Esophagus muscularis mucosa (tissue), 4 donors: ENCODE data around the gene ZNF428. TPM values are rescaled to one million over a fixed set of nuclear protein-coding genes. Genes with fewer than 3 reads are reported as not detected.
"Not testable (repeated sequence)": the region's sequence is repeated elsewhere in the genome, so short reads cannot be mapped to it uniquely, and the experiment has no call there.

Source experiments
- DNase-seq: peaks from one replicate; pipeline ENCODE4 v3.0.0-alpha.2; 2017; ENCODE audit errors: extremely low spot score
- H3K27ac ChIP-seq, 4 donors: fragments of 200-600 bp; sonication (generic); replicated peaks in 1 of 4; 1 replicate in 3 of 4; 2 replicates in 1 of 4; pipeline ENCODE4 v1.5.1; 2016 to 2019; ENCODE audit warnings: mild to moderate bottlenecking in 1 of 4
- H3K27me3 ChIP-seq, 4 donors: fragments of 200-600 bp; sonication (generic); one replicate each; pipeline versions ENCODE4 v1.5.1 to v1.6.0; 2016 to 2019
- H3K36me3 ChIP-seq, 4 donors: fragments of 200-600 bp; sonication (generic); one replicate each; pipeline ENCODE4 v1.5.1; 2016 to 2019
- H3K4me1 ChIP-seq, 4 donors: fragments of 200-600 bp; sonication (generic); one replicate each; pipeline ENCODE4 v1.5.1; 2016 to 2019
- H3K4me3 ChIP-seq, 4 donors: fragments of 200-600 bp; sonication (generic); 1 replicate in 2 of 4; 2 replicates in 2 of 4; pipeline ENCODE4 v1.5.1; 2016 to 2019; ENCODE audit warnings: mild to moderate bottlenecking in 4 of 4, moderate library complexity in 1 of 4
- H3K9me3 ChIP-seq, 4 donors: fragments of 200-600 bp; sonication (generic); 1 replicate in 3 of 4; 2 replicates in 1 of 4; pipeline ENCODE4 v1.5.1; 2016 to 2019
- EP300 ChIP-seq: sonication (generic); formaldehyde crosslinking; IDR thresholded peaks from one replicate; pipeline ENCODE4 v1.6.1; 2017; ENCODE audit warnings: antibody characterized with exemption
- POLR2A ChIP-seq: fragments of 450-650 bp; IDR thresholded peaks from one replicate; pipeline ENCODE4 v1.6.1; 2017; ENCODE audit warnings: antibody characterized with exemption, moderate library complexity, mild to moderate bottlenecking, low read depth
- POLR2AphosphoS5 ChIP-seq, 2 donors: sonication (generic); formaldehyde crosslinking; IDR thresholded peaks; one replicate each; pipeline ENCODE4 v1.6.1; 2017; ENCODE audit warnings: antibody characterized with exemption in 2 of 2
- WGBS: methylation state at CpG from one replicate; pipeline ENCODE4 v1.1.5; 2018; 5-methylcytosine and 5-hydroxymethylcytosine counted together
- intact Hi-C: fragments of 100-400 bp; cut with DNase I; formaldehyde crosslinking; loops from one replicate; pipeline ENCODE4 v1.15.1; 2023
- total RNA-seq, 4 donors: library from RNA; depleted of rRNA; stranded (reverse); fragments of >200 nt; gene quantifications; one replicate each; pipeline versions ENCODE4 v1.1.0 to v1.2.1, GENCODE V29; 2016
- TF ChIP-seq, protein P1 (sequence below), 3 experiments: fragments of 200-600 bp in 2 of 3; fragments of 450-650 bp in 1 of 3; sonication (generic) in 2 of 3; IDR thresholded peaks; one replicate each; pipeline ENCODE4 v1.5.1; 2017 to 2019; ENCODE audit warnings: antibody characterized with exemption in 3 of 3, mild to moderate bottlenecking in 2 of 3, moderate library complexity in 1 of 3

ZNF428 gene
- total RNA-seq, 4 donors from 2014 or later = 33.2 to 61.3 (median 47.8) TPM

DNA sequence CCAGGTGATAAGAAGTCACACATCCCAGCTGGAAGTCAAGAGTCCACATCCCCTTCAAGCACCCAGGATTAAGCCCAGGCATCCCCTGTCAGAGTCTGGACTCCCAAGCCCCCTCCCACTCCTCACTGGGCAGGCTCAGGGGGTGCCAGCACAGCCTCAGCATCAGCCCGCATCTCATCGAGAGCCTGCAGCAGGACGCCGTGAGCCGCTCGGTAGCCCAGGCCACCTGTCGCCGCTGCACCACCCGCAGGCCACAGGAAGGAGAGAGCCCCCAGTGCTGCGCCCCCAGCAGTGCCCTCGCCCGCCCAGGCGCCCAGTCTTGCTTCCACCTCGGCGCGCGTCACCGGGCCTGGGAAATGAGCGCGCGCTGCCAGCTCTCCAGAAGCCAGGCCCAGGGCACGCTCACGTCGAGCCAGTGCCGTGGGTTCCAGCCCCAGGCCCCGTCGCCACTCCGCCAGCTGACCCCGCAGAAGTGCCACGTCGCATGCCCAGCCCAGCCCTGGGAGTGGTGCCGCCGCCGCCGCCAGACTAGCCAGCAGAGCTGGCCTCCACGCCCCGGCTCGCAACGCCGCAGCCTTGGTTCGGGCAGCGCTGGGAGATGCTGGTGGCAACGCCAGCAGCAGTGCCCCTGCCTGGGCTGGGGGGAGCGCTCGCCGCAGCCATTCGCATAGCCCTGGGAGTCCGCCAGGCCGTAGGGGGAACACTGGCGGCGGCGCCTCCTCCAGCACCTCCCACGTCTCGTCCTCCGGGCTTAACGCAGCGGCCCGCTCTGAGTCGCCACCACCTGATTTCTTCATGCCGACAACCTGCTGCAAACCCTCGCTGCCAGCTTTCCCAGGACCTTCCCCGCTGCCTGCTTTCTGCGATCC lies 27.3 kb downstream of the ZNF428 start:
- WGBS = 94% methylated on average over 38 of the region's 63 CpGs

DNA sequence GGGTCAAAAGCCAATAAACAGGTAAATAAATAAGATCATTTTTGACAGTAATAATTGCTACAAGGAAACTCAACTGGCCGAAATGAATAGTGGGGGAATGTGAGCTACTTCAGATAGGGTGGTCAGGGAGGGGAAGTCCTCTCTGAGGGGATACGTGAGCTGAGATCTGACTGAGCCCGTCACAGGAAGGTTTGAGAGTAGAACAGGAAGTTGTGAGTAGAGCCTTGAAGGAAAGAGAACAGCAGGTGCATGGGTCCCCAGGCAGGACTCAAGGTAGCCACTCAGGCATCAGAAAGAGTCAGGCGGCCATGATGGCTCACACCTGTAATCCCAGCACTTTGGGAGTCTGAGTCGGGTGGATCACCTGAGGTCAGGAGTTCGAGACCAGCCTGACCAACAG lies 29.8 kb downstream of the ZNF428 start:
- Histone ChIP-seq H3K4me1 (peaks cover 14 to 29% (median 21%) of the 10 kb centered on the region in 4 donors), H3K27me3 (no peaks in the 10 kb centered on the region), H3K9me3 (no peaks in the 10 kb centered on the region), H3K27ac (no peak overlapping the region), H3K36me3 (peaks cover 27 to 88% (median 52%) of the 10 kb centered on the region in 4 donors), H3K4me3 (no peak overlapping the region)
- intact Hi-C loops = no loop called here
- DNase-seq = no peak
- TF ChIP-seq POLR2AphosphoS5 (IDR thresholded peaks at IDR 0.05) = no peak
- TF ChIP-seq POLR2A = no peak
- TF ChIP-seq, protein P1, sequence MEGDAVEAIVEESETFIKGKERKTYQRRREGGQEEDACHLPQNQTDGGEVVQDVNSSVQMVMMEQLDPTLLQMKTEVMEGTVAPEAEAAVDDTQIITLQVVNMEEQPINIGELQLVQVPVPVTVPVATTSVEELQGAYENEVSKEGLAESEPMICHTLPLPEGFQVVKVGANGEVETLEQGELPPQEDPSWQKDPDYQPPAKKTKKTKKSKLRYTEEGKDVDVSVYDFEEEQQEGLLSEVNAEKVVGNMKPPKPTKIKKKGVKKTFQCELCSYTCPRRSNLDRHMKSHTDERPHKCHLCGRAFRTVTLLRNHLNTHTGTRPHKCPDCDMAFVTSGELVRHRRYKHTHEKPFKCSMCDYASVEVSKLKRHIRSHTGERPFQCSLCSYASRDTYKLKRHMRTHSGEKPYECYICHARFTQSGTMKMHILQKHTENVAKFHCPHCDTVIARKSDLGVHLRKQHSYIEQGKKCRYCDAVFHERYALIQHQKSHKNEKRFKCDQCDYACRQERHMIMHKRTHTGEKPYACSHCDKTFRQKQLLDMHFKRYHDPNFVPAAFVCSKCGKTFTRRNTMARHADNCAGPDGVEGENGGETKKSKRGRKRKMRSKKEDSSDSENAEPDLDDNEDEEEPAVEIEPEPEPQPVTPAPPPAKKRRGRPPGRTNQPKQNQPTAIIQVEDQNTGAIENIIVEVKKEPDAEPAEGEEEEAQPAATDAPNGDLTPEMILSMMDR (IDR thresholded peaks at IDR 0.05) = no peak
- no peak for TF ChIP-seq EP300
- WGBS = 85% methylated on average over 6 of the region's 6 CpGs

More for the DNA sequence above, 27.3 kb downstream of the ZNF428 start:
- peaks cover 24 to 46% (median 36%) of the 10 kb centered on the region in 4 donors for H3K4me1 ChIP-seq
- DNase-seq = no peak
- TF ChIP-seq POLR2A = no peak
- TF ChIP-seq, protein P1 (IDR thresholded peaks at IDR 0.05) = no peak
- no peak for TF ChIP-seq EP300
- no peak for TF ChIP-seq POLR2AphosphoS5 (IDR thresholded peaks at IDR 0.05)
- no peak overlapping the region for H3K27ac ChIP-seq
- H3K27me3 ChIP-seq = no peaks in the 10 kb centered on the region
- no peaks in the 10 kb centered on the region for H3K9me3 ChIP-seq
- H3K36me3 ChIP-seq = peaks cover 27 to 65% (median 48%) of the 10 kb centered on the region in 4 donors
- no peak overlapping the region for H3K4me3 ChIP-seq
- intact Hi-C loops = no loop called here

DNA sequence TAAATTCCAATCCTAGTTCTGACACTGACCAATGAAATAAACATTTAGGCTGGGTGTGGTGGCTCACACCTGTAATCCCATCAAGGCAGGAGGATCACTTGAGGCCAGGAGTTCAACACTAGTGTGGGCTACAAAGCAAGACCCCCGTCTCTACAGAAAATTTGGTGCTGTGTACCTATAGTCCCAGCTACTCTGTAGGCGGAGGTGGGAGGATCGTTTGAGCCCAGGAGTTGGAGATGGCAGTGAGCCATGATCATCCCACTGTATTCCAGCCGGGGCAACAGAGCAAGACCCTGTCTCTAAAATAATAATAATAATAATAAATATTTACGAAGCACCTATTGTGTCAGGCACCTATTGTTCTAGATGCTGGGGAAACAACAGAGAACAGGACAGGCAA lies 30.2 kb downstream of the ZNF428 start:
- no peak for TF ChIP-seq POLR2A
- no peak for TF ChIP-seq POLR2AphosphoS5 (IDR thresholded peaks at IDR 0.05)
- TF ChIP-seq, protein P1 (IDR thresholded peaks at IDR 0.05) = no peak
- TF ChIP-seq EP300 = no peak
- DNase-seq = no peak
- WGBS = 78% methylated on average over 5 of the region's 5 CpGs
- H3K4me3 ChIP-seq = no peak overlapping the region
- H3K27ac ChIP-seq = no peak overlapping the region
- H3K36me3 ChIP-seq = peaks cover 27 to 85% (median 52%) of the 10 kb centered on the region in 4 donors
- intact Hi-C loops = no loop called here
- H3K4me1 ChIP-seq = peaks cover 10 to 25% (median 17%) of the 10 kb centered on the region in 4 donors
- no peaks in the 10 kb centered on the region for H3K27me3 ChIP-seq
- H3K9me3 ChIP-seq = no peaks in the 10 kb centered on the region

DNA sequence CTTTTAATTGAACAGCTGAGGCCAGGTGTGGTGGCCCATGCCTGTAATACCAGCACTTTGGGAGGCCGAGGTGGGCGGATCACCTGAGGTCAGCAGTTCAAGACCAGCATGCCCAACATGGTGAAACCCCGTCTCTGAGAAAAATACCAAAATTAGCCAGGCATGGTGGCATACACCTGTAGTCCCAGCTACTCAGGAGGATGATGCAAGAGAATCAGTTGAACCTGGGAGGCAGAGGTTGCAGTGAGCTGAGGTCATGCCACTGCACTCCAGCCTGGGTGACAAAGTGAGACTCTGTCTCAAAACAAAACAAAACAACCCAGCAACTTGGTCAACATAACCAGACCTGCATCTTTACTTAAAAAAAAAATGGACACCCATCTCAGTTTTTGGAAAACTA lies 32.4 kb downstream of the ZNF428 start:
- DNase-seq, H3K9me3 ChIP-seq, H3K4me1 ChIP-seq, intact Hi-C loops, H3K27ac ChIP-seq, H3K4me3 ChIP-seq, H3K27me3 ChIP-seq: not testable (repeated sequence)
- peaks cover 10 to 62% (median 31%) of the 10 kb centered on the region in 4 donors for H3K36me3 ChIP-seq
- WGBS = 93% methylated on average over 3 of the region's 3 CpGs

DNA sequence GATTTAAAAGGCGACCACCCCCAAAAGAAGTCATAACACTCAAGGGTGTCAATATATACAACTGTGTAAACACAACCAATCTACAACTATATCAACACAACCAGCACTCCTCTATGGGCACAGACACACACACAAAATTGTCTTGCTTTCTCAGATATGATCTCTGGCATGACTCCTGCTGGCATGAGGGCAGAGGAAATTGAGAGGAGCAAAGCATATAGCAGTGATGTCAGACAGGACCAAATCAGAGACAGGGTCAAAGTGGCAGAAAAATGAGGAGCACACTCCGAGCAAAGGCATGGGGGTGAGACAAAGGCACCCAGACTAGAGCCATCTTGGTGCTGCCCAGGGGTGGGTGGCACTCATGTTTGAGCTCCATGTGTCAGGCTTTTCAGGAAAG lies 33.1 kb downstream of the ZNF428 start:
- intact Hi-C loops = no loop called here
- DNase-seq = no peak
- H3K4me1 ChIP-seq = peaks cover 0 to 12% (median 9%) of the 10 kb centered on the region in 4 donors
- H3K9me3 ChIP-seq = no peaks in the 10 kb centered on the region
- H3K27ac ChIP-seq = no peak overlapping the region
- TF ChIP-seq, protein P1 (IDR thresholded peaks at IDR 0.05) = no peak
- no peak for TF ChIP-seq POLR2AphosphoS5 (IDR thresholded peaks at IDR 0.05)
- H3K4me3 ChIP-seq = no peak overlapping the region
- H3K36me3 ChIP-seq = peaks cover 3 to 56% (median 25%) of the 10 kb centered on the region in 4 donors
- no peaks in the 10 kb centered on the region for H3K27me3 ChIP-seq
- 92% methylated on average over 2 of the region's 2 CpGs for WGBS
